ENCODE measurements around the gene TBL2. TPM values are rescaled to one million over a fixed set of nuclear protein-coding genes. Genes with fewer than 3 reads are reported as not detected.

Gene TBL2
- total RNA-seq: 10 to 100 TPM; 20.5 to 31.2 (median 29.3) TPM
- polyA plus RNA-seq: 10 to 100 TPM in 1 of 3 donors, 1 to 10 TPM in 2; 8.1 to 11.2 (median 9.2) TPM
- long read RNA-seq, donor 1, full-length matches to known transcripts: 7 of 7 reads
- long read RNA-seq, donor 1, partial matches to known transcripts: 0 of 7 reads
- long read RNA-seq, donor 1, other reads (novel, unspliced or antisense): 0 of 7 reads
- long read RNA-seq, donor 2, full-length matches to known transcripts: 7 of 7 reads
- long read RNA-seq, donor 2, partial matches to known transcripts: 0 of 7 reads
- long read RNA-seq, donor 2, other reads (novel, unspliced or antisense): 0 of 7 reads

GRCh38 chr7:73578342-73579128 lies at the start of gene TBL2:
Gene TBL2 (minus strand): TSS chr7:73578579. CDS start chr7:73578549, 30 bp downstream.
- intact Hi-C loops (cut with DNase I; ENCODE audit: low total_unique reads): no loop called here
- WGBS, 5 donors: 1% methylated on average over 38 to 75 of the region's 75 CpGs

GRCh38 chr7:73626814-73627213 lies 48.4 kb upstream of the TBL2 start:
- 32 to 43% (median 34%) methylated on average over 3 of the region's 3 CpGs for WGBS, 5 donors
- TF ChIP-seq POLR2AphosphoS5 (IDR thresholded peaks at IDR 0.05) (no peak), POLR2A (IDR thresholded peaks at IDR 0.05) (no peak)
- TF ChIP-seq, protein P1, sequence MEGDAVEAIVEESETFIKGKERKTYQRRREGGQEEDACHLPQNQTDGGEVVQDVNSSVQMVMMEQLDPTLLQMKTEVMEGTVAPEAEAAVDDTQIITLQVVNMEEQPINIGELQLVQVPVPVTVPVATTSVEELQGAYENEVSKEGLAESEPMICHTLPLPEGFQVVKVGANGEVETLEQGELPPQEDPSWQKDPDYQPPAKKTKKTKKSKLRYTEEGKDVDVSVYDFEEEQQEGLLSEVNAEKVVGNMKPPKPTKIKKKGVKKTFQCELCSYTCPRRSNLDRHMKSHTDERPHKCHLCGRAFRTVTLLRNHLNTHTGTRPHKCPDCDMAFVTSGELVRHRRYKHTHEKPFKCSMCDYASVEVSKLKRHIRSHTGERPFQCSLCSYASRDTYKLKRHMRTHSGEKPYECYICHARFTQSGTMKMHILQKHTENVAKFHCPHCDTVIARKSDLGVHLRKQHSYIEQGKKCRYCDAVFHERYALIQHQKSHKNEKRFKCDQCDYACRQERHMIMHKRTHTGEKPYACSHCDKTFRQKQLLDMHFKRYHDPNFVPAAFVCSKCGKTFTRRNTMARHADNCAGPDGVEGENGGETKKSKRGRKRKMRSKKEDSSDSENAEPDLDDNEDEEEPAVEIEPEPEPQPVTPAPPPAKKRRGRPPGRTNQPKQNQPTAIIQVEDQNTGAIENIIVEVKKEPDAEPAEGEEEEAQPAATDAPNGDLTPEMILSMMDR (IDR thresholded peaks at IDR 0.05 in 8 of 11, conservative IDR thresholded peaks at IDR 0.05 in 3 of 11): no peak
- Histone ChIP-seq H3K4me1 (peaks cover 13 to 23% (median 19%) of the 10 kb centered on the region in 6 donors), H3K9me3 (no peaks in the 10 kb centered on the region), H3K27ac (no peak overlapping the region), H3K36me3 (no peaks in the 10 kb centered on the region), H3K27me3 (replicated peaks in 1 of 7) (peaks cover 5 to 91% (median 49%) of the 10 kb centered on the region in 7 donors), H3K4me3 (no peak overlapping the region)
- intact Hi-C loops (cut with DNase I; ENCODE audit: low total_unique reads): no loop called here
- no peak for DNase-seq

More at GRCh38 chr7:73578342-73579128, at the start of gene TBL2:
- TF ChIP-seq POLR2AphosphoS5 (IDR thresholded peaks at IDR 0.05) (peak; percentile 86 to 89 (median 87)), POLR2A (IDR thresholded peaks at IDR 0.05) (peak in 2 of 3 donors; percentile 32 to 87)
- TF ChIP-seq, protein P1 (IDR thresholded peaks at IDR 0.05 in 8 of 11, conservative IDR thresholded peaks at IDR 0.05 in 3 of 11): peak in 6 of 11 experiments; percentile 14 to 63 (median 36)
- Histone ChIP-seq H3K36me3 (peaks cover 0 to 27% (median 13%) of the 10 kb centered on the region in 6 donors), H3K27ac (peak within 1 kb of the TSS; percentile 77 to 96 (median 90)), H3K27me3 (replicated peaks in 1 of 7) (no peaks in the 10 kb centered on the region), H3K4me3 (peak within 1 kb of the TSS; percentile 61 to 91 (median 76)), H3K9me3 (no peaks in the 10 kb centered on the region), H3K4me1 (peaks cover 12 to 70% (median 43%) of the 10 kb centered on the region in 6 donors)
- DNase-seq: peak; percentile 100

GRCh38 chr7:73625276-73625675 lies 46.9 kb upstream of the TBL2 start:
- H3K27ac ChIP-seq: no peak overlapping the region
- H3K4me1 ChIP-seq: peaks cover 13 to 23% (median 19%) of the 10 kb centered on the region in 6 donors
- no peak for DNase-seq
- intact Hi-C loops (cut with DNase I; ENCODE audit: low total_unique reads): no loop called here
- no peaks in the 10 kb centered on the region for H3K9me3 ChIP-seq
- H3K27me3 ChIP-seq (replicated peaks in 1 of 7): peaks cover 5 to 99% (median 49%) of the 10 kb centered on the region in 7 donors
- H3K36me3 ChIP-seq: no peaks in the 10 kb centered on the region
- no peak overlapping the region for H3K4me3 ChIP-seq
- TF ChIP-seq POLR2A (IDR thresholded peaks at IDR 0.05) (no peak), POLR2AphosphoS5 (IDR thresholded peaks at IDR 0.05) (no peak)
- TF ChIP-seq, protein P1 (IDR thresholded peaks at IDR 0.05 in 8 of 11, conservative IDR thresholded peaks at IDR 0.05 in 3 of 11): no peak
- WGBS, 5 donors: 91 to 95% (median 92%) methylated on average over 11 of the region's 11 CpGs

DNA sequence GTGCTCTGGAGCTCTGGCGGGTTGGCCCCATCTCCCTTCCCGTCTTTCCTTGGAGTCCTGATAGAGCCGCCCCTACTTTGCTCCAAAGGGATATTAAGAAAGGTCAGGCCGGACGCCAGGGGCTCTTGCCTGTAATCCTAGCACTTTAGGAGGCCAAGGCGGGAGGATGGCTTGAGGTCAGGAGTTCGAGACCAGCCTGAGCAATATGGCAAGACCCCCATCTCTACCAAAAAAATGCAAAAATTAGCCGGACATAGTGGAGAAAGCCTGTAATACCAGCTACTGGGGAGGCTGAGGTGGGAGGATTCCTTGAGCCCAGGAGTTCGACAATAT lies 46.3 kb upstream of the TBL2 start:
- peaks cover 13 to 23% (median 19%) of the 10 kb centered on the region in 6 donors for H3K4me1 ChIP-seq
- H3K9me3 ChIP-seq: no peaks in the 10 kb centered on the region
- 42 to 50% (median 45%) methylated on average over 8 to 9 of the region's 9 CpGs for WGBS, 5 donors
- intact Hi-C loops (cut with DNase I; ENCODE audit: low total_unique reads): no loop called here
- peaks cover 5 to 94% (median 49%) of the 10 kb centered on the region in 7 donors for H3K27me3 ChIP-seq (replicated peaks in 1 of 7)
- peak overlapping the region in 6 of 8 donors; percentile 22 to 68 (median 38) for H3K4me3 ChIP-seq
- DNase-seq: no peak
- TF ChIP-seq POLR2AphosphoS5 (IDR thresholded peaks at IDR 0.05) (no peak), POLR2A (IDR thresholded peaks at IDR 0.05) (no peak)
- TF ChIP-seq, protein P1 (IDR thresholded peaks at IDR 0.05 in 8 of 11, conservative IDR thresholded peaks at IDR 0.05 in 3 of 11): no peak
- no peak overlapping the region for H3K27ac ChIP-seq
- no peaks in the 10 kb centered on the region for H3K36me3 ChIP-seq

Data from spleen (tissue), 13 donors.